Measurements from ENCODE around the gene MGAT3. TPM values are rescaled to one million over a fixed set of nuclear protein-coding genes. Genes with fewer than 3 reads are reported as not detected.
"Not testable (repeated sequence)": the region's sequence is repeated elsewhere in the genome, so short reads cannot be mapped to it uniquely, and the experiment has no call there.

Gene MGAT3
- total RNA-seq, 1 donor from 2014 or later: 43.6 TPM

GRCh38 chr22:39502789-39503409, 46.1 kb downstream of the MGAT3 start:
- TF ChIP-seq CTCF (IDR thresholded peaks at IDR 0.05; ENCODE audit: unreplicated experiment): no peak
- DNase-seq (ENCODE audit: low spot score in 2 of 2, unreplicated experiment in 2 of 2): no peak
- no peaks in the 10 kb centered on the region for H3K9me3 Mint-ChIP-seq
- peaks cover 38% of the 10 kb centered on the region for H3K4me1 Mint-ChIP-seq
- H3K4me3 Mint-ChIP-seq: peak overlapping the region; percentile 98
- H3K27me3 Mint-ChIP-seq (ENCODE audit: low read depth): no peaks in the 10 kb centered on the region
- H3K36me3 Mint-ChIP-seq: peaks cover 20% of the 10 kb centered on the region
- peak overlapping the region; percentile 50 for H3K27ac Mint-ChIP-seq

- Mint-ChIP-seq H3K4me1 (peaks cover 35% of the 10 kb centered on the region), H3K27ac (peak overlapping the region; percentile 63), H3K36me3 (peaks cover 24% of the 10 kb centered on the region), H3K9me3 (no peaks in the 10 kb centered on the region), H3K4me3 (peak overlapping the region; percentile 98), H3K27me3 (ENCODE audit: low read depth) (no peaks in the 10 kb centered on the region)
- TF ChIP-seq CTCF (IDR thresholded peaks at IDR 0.05; ENCODE audit: unreplicated experiment): no peak
- no peak for DNase-seq (ENCODE audit: low spot score in 2 of 2, unreplicated experiment in 2 of 2)
Observed at GRCh38 chr22:39503630-39504029, 46.8 kb downstream of the MGAT3 start.

GRCh38 chr22:39504071-39504470, 47.3 kb downstream of the MGAT3 start:
- no peak overlapping the region for H3K27ac Mint-ChIP-seq
- H3K9me3 Mint-ChIP-seq: no peaks in the 10 kb centered on the region
- DNase-seq (ENCODE audit: low spot score in 2 of 2, unreplicated experiment in 2 of 2): no peak
- peaks cover 31% of the 10 kb centered on the region for H3K4me1 Mint-ChIP-seq
- no peak for TF ChIP-seq CTCF (IDR thresholded peaks at IDR 0.05; ENCODE audit: unreplicated experiment)
- H3K4me3 Mint-ChIP-seq: peak overlapping the region; percentile 21
- peaks cover 26% of the 10 kb centered on the region for H3K36me3 Mint-ChIP-seq
- no peaks in the 10 kb centered on the region for H3K27me3 Mint-ChIP-seq (ENCODE audit: low read depth)

- H3K27ac Mint-ChIP-seq: not testable (repeated sequence)
- H3K36me3 Mint-ChIP-seq: peaks cover 30% of the 10 kb centered on the region
Observed at GRCh38 chr22:39507021-39507420, 50.2 kb downstream of the MGAT3 start.

GRCh38 chr22:39508393-39508792, 51.6 kb downstream of the MGAT3 start:
- Mint-ChIP-seq H3K36me3 (peaks cover 34% of the 10 kb centered on the region), H3K4me3 (no peak overlapping the region), H3K27ac (no peak overlapping the region), H3K27me3 (ENCODE audit: low read depth) (no peaks in the 10 kb centered on the region), H3K9me3 (no peaks in the 10 kb centered on the region), H3K4me1 (peaks cover 4% of the 10 kb centered on the region)
- TF ChIP-seq CTCF (IDR thresholded peaks at IDR 0.05; ENCODE audit: unreplicated experiment): no peak
- no peak for DNase-seq (ENCODE audit: low spot score in 2 of 2, unreplicated experiment in 2 of 2)

More at GRCh38 chr22:39507021-39507420, 50.2 kb downstream of the MGAT3 start:
- H3K4me3 Mint-ChIP-seq; H3K27me3 Mint-ChIP-seq (ENCODE audit: low read depth); H3K9me3 Mint-ChIP-seq; DNase-seq (ENCODE audit: low spot score in 2 of 2, unreplicated experiment in 2 of 2): not testable (repeated sequence)
- H3K4me1 Mint-ChIP-seq: peaks cover 15% of the 10 kb centered on the region

GRCh38 chr22:39510529-39511149, 53.8 kb downstream of the MGAT3 start:
- Mint-ChIP-seq H3K36me3 (peaks cover 37% of the 10 kb centered on the region), H3K27me3 (ENCODE audit: low read depth) (no peaks in the 10 kb centered on the region), H3K27ac (no peak overlapping the region), H3K9me3 (no peaks in the 10 kb centered on the region), H3K4me3 (no peak overlapping the region), H3K4me1 (no peaks in the 10 kb centered on the region)
- no peak for TF ChIP-seq CTCF (IDR thresholded peaks at IDR 0.05; ENCODE audit: unreplicated experiment)
- DNase-seq (ENCODE audit: low spot score in 2 of 2, unreplicated experiment in 2 of 2): no peak
